ENCODE data around the gene ALDH16A1.

GRCh38 chr19:49415102-49415809 is 37.8 kb upstream of the ALDH16A1 start:
- TF ChIP-seq CTCF (IDR thresholded peaks at IDR 0.05) (no peak), EZH2 (IDR thresholded peaks at IDR 0.05; ENCODE audit: borderline replicate concordance, insufficient read depth, low read depth, low read length, poor library complexity, severe bottlenecking) (no peak)

All from B cell (primary cell).